ENCODE data around the gene PRG2.

The PRG2 gene

DNA sequence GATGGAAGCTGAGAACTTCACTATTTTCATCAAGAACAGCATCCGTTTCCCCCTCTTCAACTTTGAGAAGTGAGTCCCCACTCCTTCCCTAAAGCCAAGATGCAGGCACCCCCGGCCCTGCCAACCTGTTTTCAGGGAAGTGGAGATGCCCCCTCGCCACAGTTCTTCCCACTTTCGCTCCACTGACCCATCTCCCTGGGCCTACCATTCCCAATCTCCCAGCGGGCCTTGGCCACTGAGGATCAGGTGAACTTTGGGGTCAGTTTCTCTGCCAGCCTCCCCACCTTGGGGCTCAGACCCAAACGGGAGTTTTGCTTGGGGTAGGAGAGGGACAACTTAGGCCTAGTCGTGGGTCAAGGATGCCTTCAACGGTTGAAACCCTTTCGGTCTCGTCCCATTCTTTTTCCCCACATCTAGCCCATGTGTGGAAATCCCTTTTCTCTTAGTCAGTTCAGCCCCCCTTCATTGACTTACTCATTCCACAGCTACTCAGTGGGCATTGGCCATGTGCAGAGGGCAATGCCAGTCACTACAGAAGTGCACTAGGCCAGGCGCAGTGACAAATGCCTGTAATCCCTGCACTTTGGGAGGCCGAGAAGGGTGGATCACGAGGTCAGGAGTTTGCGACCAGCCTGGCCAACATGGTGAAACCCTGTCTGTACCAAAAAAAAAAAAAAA, 41.7 kb downstream of the PRG2 start:
- no peaks in the 10 kb centered on the region for H3K27me3 ChIP-seq (ENCODE audit: control insufficient read depth in 1 of 2, insufficient read depth in 2 of 2, low read length in 2 of 2)
- H3K4me1 ChIP-seq (ENCODE audit: control insufficient read depth in 1 of 2, insufficient read depth in 2 of 2, low read length in 2 of 2): no peaks in the 10 kb centered on the region
- no peaks in the 10 kb centered on the region for H3K36me3 ChIP-seq (ENCODE audit: control insufficient read depth in 1 of 2, insufficient read depth in 2 of 2, low read length in 2 of 2)
- H3K9me3 ChIP-seq (ENCODE audit: control insufficient read depth in 1 of 2, low read length in 2 of 2): peaks cover 0 to 3% of the 10 kb centered on the region in 2 donors
- no peak overlapping the region for H3K4me3 ChIP-seq (ENCODE audit: low read depth in 1 of 2, low read length in 2 of 2)
- no peak overlapping the region for H3K27ac ChIP-seq (ENCODE audit: low read depth, low read length)
- H3K9ac ChIP-seq (ENCODE audit: low read depth in 1 of 2, low read length in 2 of 2): no peak overlapping the region

DNA sequence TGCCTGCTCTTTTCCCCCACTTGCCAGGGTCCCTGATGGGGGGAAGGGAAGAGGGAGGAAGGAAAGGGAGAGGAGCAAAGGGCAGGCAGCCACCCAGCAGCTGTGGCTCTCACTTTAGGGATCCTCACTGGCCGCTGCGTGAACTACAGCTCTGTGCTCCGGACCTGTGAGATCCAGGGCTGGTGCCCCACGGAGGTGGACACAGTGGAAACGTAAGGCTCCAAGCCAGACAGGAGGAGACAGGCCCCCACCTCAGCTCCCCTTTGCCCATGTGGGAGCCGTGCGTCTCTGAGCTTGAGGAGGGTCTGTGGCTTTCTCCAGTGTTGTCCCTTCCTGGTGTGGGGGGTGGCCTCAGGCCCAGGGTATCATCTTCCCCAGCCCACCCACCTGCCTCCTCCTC, 42.4 kb downstream of the PRG2 start:
- Histone ChIP-seq H3K9me3 (ENCODE audit: control insufficient read depth in 1 of 2, low read length in 2 of 2) (peaks cover 0 to 3% of the 10 kb centered on the region in 2 donors), H3K27ac (ENCODE audit: low read depth, low read length) (no peak overlapping the region), H3K9ac (ENCODE audit: low read depth in 1 of 2, low read length in 2 of 2) (no peak overlapping the region), H3K36me3 (ENCODE audit: control insufficient read depth in 1 of 2, insufficient read depth in 2 of 2, low read length in 2 of 2) (no peaks in the 10 kb centered on the region), H3K4me1 (ENCODE audit: control insufficient read depth in 1 of 2, insufficient read depth in 2 of 2, low read length in 2 of 2) (no peaks in the 10 kb centered on the region), H3K27me3 (ENCODE audit: control insufficient read depth in 1 of 2, insufficient read depth in 2 of 2, low read length in 2 of 2) (no peaks in the 10 kb centered on the region), H3K4me3 (ENCODE audit: low read depth in 1 of 2, low read length in 2 of 2) (no peak overlapping the region)

DNA sequence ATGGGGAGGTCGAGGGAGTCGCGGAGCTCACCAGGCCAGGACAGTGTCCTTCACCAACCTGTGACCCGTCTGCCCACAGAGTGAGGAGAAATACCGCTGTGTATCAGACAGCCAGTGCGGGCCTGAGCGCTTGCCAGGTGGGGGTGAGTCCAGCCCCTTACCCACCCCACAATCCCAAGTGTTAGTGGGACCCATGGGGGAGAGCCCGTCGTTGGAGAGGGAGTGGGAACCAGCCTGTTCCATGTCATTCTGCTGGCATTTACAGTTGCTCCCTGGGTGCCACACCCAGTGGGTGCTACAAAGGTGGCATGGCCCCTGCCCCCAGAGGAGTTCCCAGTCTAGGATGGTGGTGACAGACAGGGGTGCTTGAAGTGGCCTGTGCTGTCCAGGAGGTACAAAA, 43.1 kb downstream of the PRG2 start:
- Histone ChIP-seq H3K27ac (ENCODE audit: low read depth, low read length) (no peak overlapping the region), H3K36me3 (ENCODE audit: control insufficient read depth in 1 of 2, insufficient read depth in 2 of 2, low read length in 2 of 2) (no peaks in the 10 kb centered on the region), H3K9ac (ENCODE audit: low read depth in 1 of 2, low read length in 2 of 2) (no peak overlapping the region), H3K4me3 (ENCODE audit: low read depth in 1 of 2, low read length in 2 of 2) (no peak overlapping the region), H3K27me3 (ENCODE audit: control insufficient read depth in 1 of 2, insufficient read depth in 2 of 2, low read length in 2 of 2) (no peaks in the 10 kb centered on the region), H3K9me3 (ENCODE audit: control insufficient read depth in 1 of 2, low read length in 2 of 2) (peaks cover 0 to 3% of the 10 kb centered on the region in 2 donors), H3K4me1 (ENCODE audit: control insufficient read depth in 1 of 2, insufficient read depth in 2 of 2, low read length in 2 of 2) (no peaks in the 10 kb centered on the region)

DNA sequence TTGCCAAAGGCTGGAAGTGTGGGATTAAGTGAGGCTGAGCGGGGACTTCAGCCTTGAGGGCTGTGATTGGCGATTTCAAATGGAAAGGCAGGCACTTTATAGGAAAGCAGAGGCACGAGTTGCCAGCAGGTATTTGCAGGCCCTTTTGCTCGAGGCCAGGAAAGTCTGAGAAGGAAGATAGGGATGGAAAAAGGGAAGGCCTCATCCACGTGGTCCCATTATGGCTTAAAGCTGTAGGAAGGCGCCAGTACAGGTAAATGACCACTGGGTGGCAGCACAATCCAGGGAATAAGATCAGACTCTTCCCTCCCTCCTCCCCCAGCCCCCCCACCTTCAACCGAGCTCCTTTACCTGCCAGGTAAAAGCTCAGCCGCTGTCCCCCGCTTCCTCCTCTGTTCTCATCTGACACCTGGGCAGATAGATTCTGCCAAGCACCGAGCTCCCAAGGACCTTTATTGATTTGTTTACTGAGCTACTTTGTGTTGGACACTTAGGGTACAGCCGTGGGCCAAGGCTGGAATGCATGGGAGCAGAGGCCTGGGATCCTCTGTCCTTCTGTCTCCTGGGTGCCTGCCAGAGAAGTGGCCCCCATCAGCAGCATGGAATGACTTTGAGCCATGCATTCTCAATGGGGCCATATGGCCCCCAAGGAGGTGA, 44.8 kb downstream of the PRG2 start:
- Histone ChIP-seq H3K4me3 (ENCODE audit: low read depth in 1 of 2, low read length in 2 of 2) (no peak overlapping the region), H3K36me3 (ENCODE audit: control insufficient read depth in 1 of 2, insufficient read depth in 2 of 2, low read length in 2 of 2) (no peaks in the 10 kb centered on the region), H3K9me3 (ENCODE audit: control insufficient read depth in 1 of 2, low read length in 2 of 2) (no peaks in the 10 kb centered on the region), H3K9ac (ENCODE audit: low read depth in 1 of 2, low read length in 2 of 2) (no peak overlapping the region), H3K27me3 (ENCODE audit: control insufficient read depth in 1 of 2, insufficient read depth in 2 of 2, low read length in 2 of 2) (peaks cover 0 to 5% of the 10 kb centered on the region in 2 donors), H3K27ac (ENCODE audit: low read depth, low read length) (no peak overlapping the region), H3K4me1 (ENCODE audit: control insufficient read depth in 1 of 2, insufficient read depth in 2 of 2, low read length in 2 of 2) (no peaks in the 10 kb centered on the region)

DNA sequence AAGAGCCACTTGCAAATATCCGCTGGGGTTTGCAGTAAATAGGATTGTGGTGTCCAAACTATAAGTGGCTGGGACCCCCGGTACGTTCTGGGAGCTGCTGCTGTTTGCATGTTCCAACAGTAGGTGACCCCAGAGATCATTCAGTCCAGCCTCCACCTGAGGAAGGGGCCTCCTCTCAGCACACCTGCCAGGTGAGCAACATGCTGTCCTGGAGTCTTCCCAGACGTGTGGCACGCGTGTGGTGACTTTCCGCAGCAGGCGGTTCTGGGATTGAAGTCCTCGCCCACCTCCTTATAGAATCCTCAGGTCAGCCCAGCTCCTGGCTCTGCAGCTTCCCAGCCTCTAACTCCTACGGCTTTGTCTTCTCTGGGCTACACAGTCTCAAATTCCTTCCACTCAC, 45.6 kb downstream of the PRG2 start:
- Histone ChIP-seq H3K4me3 (ENCODE audit: low read depth in 1 of 2, low read length in 2 of 2) (no peak overlapping the region), H3K9me3 (ENCODE audit: control insufficient read depth in 1 of 2, low read length in 2 of 2) (no peaks in the 10 kb centered on the region), H3K36me3 (ENCODE audit: control insufficient read depth in 1 of 2, insufficient read depth in 2 of 2, low read length in 2 of 2) (no peaks in the 10 kb centered on the region), H3K27me3 (ENCODE audit: control insufficient read depth in 1 of 2, insufficient read depth in 2 of 2, low read length in 2 of 2) (peaks cover 3 to 5% of the 10 kb centered on the region in 2 donors), H3K9ac (ENCODE audit: low read depth in 1 of 2, low read length in 2 of 2) (no peak overlapping the region), H3K27ac (ENCODE audit: low read depth, low read length) (no peak overlapping the region), H3K4me1 (ENCODE audit: control insufficient read depth in 1 of 2, insufficient read depth in 2 of 2, low read length in 2 of 2) (no peaks in the 10 kb centered on the region)

DNA sequence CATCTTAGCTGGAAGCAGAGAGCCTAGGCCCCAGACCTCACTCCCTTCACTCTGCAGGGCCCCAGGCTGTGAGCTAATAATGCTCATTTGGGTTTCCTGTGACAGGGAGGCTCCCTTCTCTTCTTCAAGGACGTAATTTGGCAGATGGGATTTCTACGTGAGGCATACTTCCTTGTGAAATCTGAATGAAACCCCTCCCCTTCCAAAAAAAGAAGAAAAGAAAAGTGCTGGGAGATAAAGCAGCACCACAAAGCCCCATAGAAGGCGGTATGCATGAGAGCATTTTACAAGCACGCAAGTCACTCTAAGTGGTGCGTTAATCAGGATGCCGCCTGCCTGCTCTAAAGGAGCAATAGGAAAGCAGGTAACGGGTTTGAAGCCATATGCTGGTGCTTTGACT, 46.6 kb downstream of the PRG2 start:
- no peaks in the 10 kb centered on the region for H3K36me3 ChIP-seq (ENCODE audit: control insufficient read depth in 1 of 2, insufficient read depth in 2 of 2, low read length in 2 of 2)
- no peak overlapping the region for H3K9ac ChIP-seq (ENCODE audit: low read depth in 1 of 2, low read length in 2 of 2)
- peaks cover 3 to 5% of the 10 kb centered on the region in 2 donors for H3K27me3 ChIP-seq (ENCODE audit: control insufficient read depth in 1 of 2, insufficient read depth in 2 of 2, low read length in 2 of 2)
- H3K9me3 ChIP-seq (ENCODE audit: control insufficient read depth in 1 of 2, low read length in 2 of 2): no peaks in the 10 kb centered on the region
- H3K4me3 ChIP-seq (ENCODE audit: low read depth in 1 of 2, low read length in 2 of 2): no peak overlapping the region
- no peak overlapping the region for H3K27ac ChIP-seq (ENCODE audit: low read depth, low read length)
- H3K4me1 ChIP-seq (ENCODE audit: control insufficient read depth in 1 of 2, insufficient read depth in 2 of 2, low read length in 2 of 2): no peaks in the 10 kb centered on the region

DNA sequence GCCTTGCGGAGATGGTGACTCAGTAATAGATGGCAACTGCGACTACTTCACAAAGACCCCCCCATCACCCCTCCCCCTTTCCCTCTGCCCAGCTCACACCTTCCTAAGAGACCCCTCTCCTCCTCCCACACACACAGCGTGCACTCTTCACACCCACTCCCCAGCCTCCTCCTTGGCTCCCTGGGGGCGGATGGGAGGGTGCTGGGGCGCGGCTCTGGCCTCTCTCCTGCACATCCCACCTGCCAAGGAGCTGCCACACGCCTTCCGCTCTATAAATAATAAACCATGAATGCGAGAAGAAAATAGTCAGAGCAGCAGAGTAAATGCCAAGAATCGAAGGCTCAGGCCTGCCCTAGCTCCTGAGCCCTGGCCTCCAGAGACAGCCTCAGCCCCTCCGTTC, 47.7 kb downstream of the PRG2 start:
- no peak overlapping the region for H3K27ac ChIP-seq (ENCODE audit: low read depth, low read length)
- H3K4me1 ChIP-seq (ENCODE audit: control insufficient read depth in 1 of 2, insufficient read depth in 2 of 2, low read length in 2 of 2): no peaks in the 10 kb centered on the region
- no peaks in the 10 kb centered on the region for H3K9me3 ChIP-seq (ENCODE audit: control insufficient read depth in 1 of 2, low read length in 2 of 2)
- H3K36me3 ChIP-seq (ENCODE audit: control insufficient read depth in 1 of 2, insufficient read depth in 2 of 2, low read length in 2 of 2): no peaks in the 10 kb centered on the region
- peaks cover 3 to 5% of the 10 kb centered on the region in 2 donors for H3K27me3 ChIP-seq (ENCODE audit: control insufficient read depth in 1 of 2, insufficient read depth in 2 of 2, low read length in 2 of 2)
- H3K9ac ChIP-seq (ENCODE audit: low read depth in 1 of 2, low read length in 2 of 2): no peak overlapping the region
- no peak overlapping the region for H3K4me3 ChIP-seq (ENCODE audit: low read depth in 1 of 2, low read length in 2 of 2)

DNA sequence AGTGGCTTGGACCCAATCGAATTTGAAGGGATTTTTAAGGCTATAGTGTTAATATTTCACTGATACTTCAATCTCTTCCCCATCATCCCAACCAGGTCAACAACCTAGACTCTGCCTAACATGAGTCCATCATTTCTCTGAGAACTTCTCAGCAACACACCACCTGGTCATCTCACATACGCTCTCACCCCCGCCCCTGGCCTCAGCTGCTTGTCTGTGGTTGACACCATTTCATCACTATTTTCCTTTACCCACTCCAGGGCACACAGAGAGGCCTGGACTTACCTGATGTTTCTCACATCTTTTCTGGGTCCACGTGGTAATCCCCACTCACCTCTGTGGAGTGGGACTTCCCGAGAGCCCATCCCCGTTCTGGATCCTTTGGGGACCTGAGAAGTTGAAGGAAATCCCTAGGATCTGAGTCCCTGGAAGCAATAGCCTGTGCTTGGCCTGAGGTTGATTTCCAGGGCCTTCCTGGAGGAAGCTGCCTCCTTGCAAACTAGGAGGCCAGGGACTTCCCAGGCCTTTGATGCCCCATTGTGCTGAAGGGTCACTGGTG, 49.1 kb downstream of the PRG2 start:
- no peak overlapping the region for H3K4me3 ChIP-seq (ENCODE audit: low read depth in 1 of 2, low read length in 2 of 2)
- H3K27me3 ChIP-seq (ENCODE audit: control insufficient read depth in 1 of 2, insufficient read depth in 2 of 2, low read length in 2 of 2): peaks cover 3 to 5% of the 10 kb centered on the region in 2 donors
- no peaks in the 10 kb centered on the region for H3K36me3 ChIP-seq (ENCODE audit: control insufficient read depth in 1 of 2, insufficient read depth in 2 of 2, low read length in 2 of 2)
- H3K27ac ChIP-seq (ENCODE audit: low read depth, low read length): no peak overlapping the region
- H3K4me1 ChIP-seq (ENCODE audit: control insufficient read depth in 1 of 2, insufficient read depth in 2 of 2, low read length in 2 of 2): peaks cover 2 to 4% of the 10 kb centered on the region in 2 donors
- no peaks in the 10 kb centered on the region for H3K9me3 ChIP-seq (ENCODE audit: control insufficient read depth in 1 of 2, low read length in 2 of 2)
- no peak overlapping the region for H3K9ac ChIP-seq (ENCODE audit: low read depth in 1 of 2, low read length in 2 of 2)

DNA sequence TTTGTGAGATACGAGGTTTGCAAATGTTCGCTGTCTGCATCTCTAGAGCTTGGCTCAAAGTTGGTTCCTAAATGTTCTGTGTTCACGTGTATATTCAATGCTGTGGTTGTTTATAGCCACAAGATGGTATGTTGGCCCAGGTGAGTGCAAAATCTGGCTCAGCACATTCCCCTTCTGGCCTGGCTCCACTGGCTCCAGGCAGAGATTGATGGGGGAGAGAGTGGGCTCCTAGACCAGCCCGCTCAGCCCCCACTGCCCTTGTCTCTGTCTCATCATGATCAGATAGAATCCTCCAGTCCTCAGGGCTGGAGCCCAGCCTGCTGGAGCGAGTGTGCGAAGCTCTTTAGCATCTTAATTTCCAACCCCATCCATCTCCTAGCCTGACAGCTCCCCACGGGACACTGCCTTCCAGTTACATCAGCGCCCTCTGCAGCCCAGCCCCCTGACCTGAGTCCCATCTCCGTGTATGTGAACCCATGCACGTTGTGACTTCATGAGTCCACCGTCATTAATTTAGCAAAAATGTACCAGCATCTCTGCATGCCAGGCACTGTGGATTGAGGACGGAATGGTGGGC, 50.3 kb downstream of the PRG2 start:
- Histone ChIP-seq H3K4me3 (ENCODE audit: low read depth in 1 of 2, low read length in 2 of 2) (no peak overlapping the region), H3K4me1 (ENCODE audit: control insufficient read depth in 1 of 2, insufficient read depth in 2 of 2, low read length in 2 of 2) (peaks cover 6 to 7% of the 10 kb centered on the region in 2 donors), H3K9me3 (ENCODE audit: control insufficient read depth in 1 of 2, low read length in 2 of 2) (no peaks in the 10 kb centered on the region), H3K27ac (ENCODE audit: low read depth, low read length) (no peak overlapping the region), H3K9ac (ENCODE audit: low read depth in 1 of 2, low read length in 2 of 2) (no peak overlapping the region), H3K27me3 (ENCODE audit: control insufficient read depth in 1 of 2, insufficient read depth in 2 of 2, low read length in 2 of 2) (peaks cover 3 to 5% of the 10 kb centered on the region in 2 donors), H3K36me3 (ENCODE audit: control insufficient read depth in 1 of 2, insufficient read depth in 2 of 2, low read length in 2 of 2) (no peaks in the 10 kb centered on the region)

DNA sequence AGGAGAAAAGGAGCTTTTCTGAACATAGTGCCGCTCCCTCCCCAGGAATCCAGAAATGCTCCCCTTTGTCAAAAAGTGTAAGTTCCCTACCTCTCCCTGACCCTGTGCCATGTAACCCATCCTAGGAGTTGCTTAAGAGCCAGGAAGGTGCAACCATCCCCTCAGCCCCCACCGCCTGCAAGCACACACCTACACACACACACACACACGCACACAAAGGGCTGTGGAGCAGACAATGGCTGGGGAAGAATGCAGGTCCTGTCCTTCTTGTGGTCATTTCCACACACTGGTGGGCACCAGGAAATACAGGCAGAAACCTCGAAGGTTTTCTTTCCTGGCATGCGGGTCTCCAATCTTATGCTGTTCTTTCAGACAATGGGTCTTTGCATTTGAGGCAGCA, 51.1 kb downstream of the PRG2 start:
- H3K4me3 ChIP-seq (ENCODE audit: low read depth in 1 of 2, low read length in 2 of 2): no peak overlapping the region
- no peaks in the 10 kb centered on the region for H3K9me3 ChIP-seq (ENCODE audit: control insufficient read depth in 1 of 2, low read length in 2 of 2)
- peaks cover 3 to 5% of the 10 kb centered on the region in 2 donors for H3K27me3 ChIP-seq (ENCODE audit: control insufficient read depth in 1 of 2, insufficient read depth in 2 of 2, low read length in 2 of 2)
- H3K36me3 ChIP-seq (ENCODE audit: control insufficient read depth in 1 of 2, insufficient read depth in 2 of 2, low read length in 2 of 2): peaks cover 0 to 1% of the 10 kb centered on the region in 2 donors
- no peak overlapping the region for H3K27ac ChIP-seq (ENCODE audit: low read depth, low read length)
- no peak overlapping the region for H3K9ac ChIP-seq (ENCODE audit: low read depth in 1 of 2, low read length in 2 of 2)
- peaks cover 14% of the 10 kb centered on the region in 2 donors for H3K4me1 ChIP-seq (ENCODE audit: control insufficient read depth in 1 of 2, insufficient read depth in 2 of 2, low read length in 2 of 2)
